Body of pancreas (tissue), 4 donors: ENCODE data around the gene FKBP1B. TPM values are rescaled to one million over a fixed set of nuclear protein-coding genes. Genes with fewer than 3 reads are reported as not detected.

ENCODE experiments used
- ATAC-seq: fragments of 150-250 bp; one replicate; pipeline ENCODE4 v1.9.1; 2016
- DNase-seq, 4 donors: peaks; one replicate each; pipeline ENCODE4 v3.0.0-alpha.2; 2019
- H3K27ac ChIP-seq, 4 donors: fragments of 200-600 bp; sonication (generic); 1 replicate in 3 of 4; 2 replicates in 1 of 4; pipeline versions ENCODE4 v1.5.1 to v1.6.1; 2016 to 2019; ENCODE audit warnings: mild to moderate bottlenecking in 1 of 4, mixed read lengths in 1 of 4, moderate library complexity in 1 of 4
- H3K27me3 ChIP-seq, 2 donors: fragments of 200-600 bp; sonication (generic); one replicate each; pipeline ENCODE4 v1.6.0; 2016; ENCODE audit warnings: mild to moderate bottlenecking in 1 of 2
- H3K36me3 ChIP-seq, 2 donors: fragments of 200-600 bp; sonication (generic); replicated peaks in 1 of 2; 2 replicates each; pipeline ENCODE4 v1.5.1; 2016; ENCODE audit warnings: low read depth in 2 of 2; ENCODE audit not compliant: insufficient read depth in 1 of 2
- H3K4me1 ChIP-seq: fragments of 200-600 bp; sonication (generic); one replicate; pipeline ENCODE4 v1.6.0; 2016
- H3K4me3 ChIP-seq, 2 donors: fragments of 200-600 bp; sonication (generic); 1 replicate in 1 of 2; 2 replicates in 1 of 2; pipeline ENCODE4 v1.5.1; 2016 to 2019
- H3K9me3 ChIP-seq, 3 donors: fragments of 200-600 bp; sonication (generic); 1 replicate in 2 of 3; 2 replicates in 1 of 3; pipeline ENCODE4 v1.5.1; 2016
- CTCF ChIP-seq, 7 experiments: fragments of 450-650 bp in 4 of 7; fragments of 200-600 bp in 3 of 7; sonication (generic) in 3 of 7; IDR thresholded peaks; one replicate each; pipeline ENCODE4 v1.5.1; 2016 to 2019; ENCODE audit warnings: antibody characterized with exemption in 7 of 7
- POLR2A ChIP-seq, 3 donors: fragments of 450-650 bp; IDR thresholded peaks; one replicate each; pipeline ENCODE4 v1.6.1; 2016; ENCODE audit warnings: antibody characterized with exemption in 3 of 3, mild to moderate bottlenecking in 2 of 3
- whole genome bisulfite sequencing, 2 donors: methylation state at CpG; one replicate each; pipeline ENCODE4 v1.1.5; 2017; 5-methylcytosine and 5-hydroxymethylcytosine counted together
- intact Hi-C: fragments of 100-400 bp; cut with DNase I; formaldehyde crosslinking; loops from one replicate; pipeline ENCODE4 v1.15.1; 2023
- total RNA-seq, 2 donors: library from RNA; depleted of rRNA; stranded (reverse); fragments of >200 nt; gene quantifications; one replicate each; pipeline ENCODE4 v1.1.0, GENCODE V29; 2016

FKBP1B gene
- total RNA-seq, 2 donors from 2014 or later = 10.5 to 12.7 TPM

- Histone ChIP-seq H3K4me3 (no peak overlapping the region), H3K36me3 (no peaks in the 10 kb centered on the region), H3K27ac (no peak overlapping the region), H3K4me1 (peaks cover 6% of the 10 kb centered on the region), H3K9me3 (no peaks in the 10 kb centered on the region), H3K27me3 (no peaks in the 10 kb centered on the region)
- DNase-seq (no peak), ATAC-seq (no peak)
- intact Hi-C loops = no loop called here
- no peak for TF ChIP-seq CTCF (IDR thresholded peaks at IDR 0.05)
- WGBS, 2 donors = 83 to 92% methylated on average over 6 of the region's 6 CpGs
Measured at GRCh38 chr2:24055750-24056149, 6.2 kb downstream of the FKBP1B start.

DNA sequence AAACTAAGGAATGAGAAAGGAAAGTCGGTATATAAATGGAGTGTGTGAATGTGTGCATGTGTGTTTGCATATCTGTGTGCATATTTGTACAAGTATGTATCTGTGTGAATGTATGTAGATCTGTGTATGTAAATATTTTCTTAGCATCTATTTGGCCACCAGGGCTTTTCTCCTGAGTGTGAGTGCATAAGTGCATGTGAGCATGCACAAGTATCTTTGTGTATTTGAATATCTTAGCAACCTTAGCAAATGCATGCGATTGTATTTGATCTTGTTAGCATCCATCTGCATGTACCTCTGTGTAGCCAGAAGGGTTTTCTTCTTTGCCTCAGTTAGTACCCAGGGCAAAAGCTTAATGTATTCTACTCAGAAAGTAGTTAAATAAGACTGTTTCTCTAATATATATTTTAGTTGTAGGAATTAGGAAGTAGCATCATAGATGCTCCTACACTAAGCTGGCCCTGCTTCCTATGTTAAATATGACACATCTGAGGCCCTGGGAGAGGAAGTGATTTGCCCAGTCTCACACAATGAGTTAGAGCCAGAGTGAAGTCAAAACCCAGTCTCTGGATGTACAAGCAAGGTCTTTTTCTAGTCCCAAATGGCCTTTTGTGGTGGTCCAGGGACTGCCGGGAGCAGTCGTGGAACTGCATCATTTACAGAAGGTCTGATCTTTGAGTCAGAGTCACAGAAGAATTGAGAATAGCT lies 9.2 kb downstream of the FKBP1B start:
- TF ChIP-seq POLR2A (IDR thresholded peaks at IDR 0.05) (no peak), CTCF (IDR thresholded peaks at IDR 0.05) (no peak)
- DNase-seq (no peak), ATAC-seq (no peak)
- intact Hi-C loops = no loop called here
- Histone ChIP-seq H3K4me3 (no peak overlapping the region), H3K9me3 (no peaks in the 10 kb centered on the region), H3K36me3 (no peaks in the 10 kb centered on the region), H3K27me3 (no peaks in the 10 kb centered on the region), H3K4me1 (no peaks in the 10 kb centered on the region), H3K27ac (no peak overlapping the region)
- WGBS, 2 donors = 59 to 71% methylated on average over 4 of the region's 4 CpGs

GRCh38 chr2:24065341-24065740 lies 15.8 kb downstream of the FKBP1B start:
- DNase-seq (no peak), ATAC-seq (no peak)
- Histone ChIP-seq H3K4me3 (no peak overlapping the region), H3K27ac (no peak overlapping the region), H3K9me3 (no peaks in the 10 kb centered on the region), H3K4me1 (no peaks in the 10 kb centered on the region), H3K36me3 (peaks cover 0 to 14% of the 10 kb centered on the region in 2 donors), H3K27me3 (no peaks in the 10 kb centered on the region)
- TF ChIP-seq CTCF (IDR thresholded peaks at IDR 0.05) (no peak), POLR2A (IDR thresholded peaks at IDR 0.05) (no peak)
- 71 to 75% methylated on average over 2 of the region's 2 CpGs for WGBS, 2 donors
- intact Hi-C loops = loop anchor here (10.0 kb wide), 1 partner anchor 111 kb away; no protein-coding TSS in a partner anchor

- WGBS, 2 donors = 92 to 93% methylated on average over 4 of the region's 4 CpGs
- Histone ChIP-seq H3K36me3 (peaks cover 0 to 13% of the 10 kb centered on the region in 2 donors), H3K9me3 (no peaks in the 10 kb centered on the region), H3K27me3 (no peaks in the 10 kb centered on the region), H3K27ac (no peak overlapping the region), H3K4me1 (peaks cover 17% of the 10 kb centered on the region), H3K4me3 (no peak overlapping the region)
- intact Hi-C loops = no loop called here
- no peak for TF ChIP-seq POLR2A (IDR thresholded peaks at IDR 0.05)
- no peak for TF ChIP-seq CTCF (IDR thresholded peaks at IDR 0.05)
- DNase-seq (no peak), ATAC-seq (no peak)
Measured at GRCh38 chr2:24072259-24072658, 22.7 kb downstream of the FKBP1B start.

DNA sequence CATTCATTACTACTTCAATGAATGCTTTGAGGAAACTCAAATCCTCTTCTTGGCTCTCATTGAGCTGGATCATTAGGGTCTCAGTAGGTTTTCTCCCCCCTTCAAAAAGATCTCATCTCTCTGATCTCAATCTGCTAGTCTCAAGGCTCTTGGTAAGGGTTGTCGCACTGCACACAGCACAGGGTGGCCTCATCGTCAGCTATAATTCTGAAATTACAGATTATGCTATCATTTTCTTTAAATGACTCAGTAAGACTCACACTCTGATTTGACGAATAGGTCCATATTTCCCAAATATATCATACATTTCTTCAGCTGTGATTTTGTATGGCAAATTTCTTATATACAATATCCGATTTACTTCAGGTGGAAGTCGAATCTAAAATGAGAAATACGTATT lies 24.3 kb downstream of the FKBP1B start:
- H3K27me3 ChIP-seq = no peaks in the 10 kb centered on the region
- H3K4me3 ChIP-seq = no peak overlapping the region
- intact Hi-C loops = no loop called here
- DNase-seq (no peak), ATAC-seq (no peak)
- no peak overlapping the region for H3K27ac ChIP-seq
- TF ChIP-seq POLR2A (IDR thresholded peaks at IDR 0.05) = no peak
- no peak for TF ChIP-seq CTCF (IDR thresholded peaks at IDR 0.05)
- WGBS, 2 donors = 83 to 86% methylated on average over 6 of the region's 6 CpGs
- H3K36me3 ChIP-seq = peaks cover 0 to 6% of the 10 kb centered on the region in 2 donors
- no peaks in the 10 kb centered on the region for H3K9me3 ChIP-seq
- H3K4me1 ChIP-seq = peaks cover 26% of the 10 kb centered on the region
